GM19452 (cell line): ENCODE measurements around the gene NUDT13.

Experiments used
- ATAC-seq: cut with Tn5 transposase; IDR thresholded peaks from one replicate; pipeline ENCODE4 v1.9.1; 2021; ENCODE audit not compliant: unreplicated experiment

Gene NUDT13

DNA sequence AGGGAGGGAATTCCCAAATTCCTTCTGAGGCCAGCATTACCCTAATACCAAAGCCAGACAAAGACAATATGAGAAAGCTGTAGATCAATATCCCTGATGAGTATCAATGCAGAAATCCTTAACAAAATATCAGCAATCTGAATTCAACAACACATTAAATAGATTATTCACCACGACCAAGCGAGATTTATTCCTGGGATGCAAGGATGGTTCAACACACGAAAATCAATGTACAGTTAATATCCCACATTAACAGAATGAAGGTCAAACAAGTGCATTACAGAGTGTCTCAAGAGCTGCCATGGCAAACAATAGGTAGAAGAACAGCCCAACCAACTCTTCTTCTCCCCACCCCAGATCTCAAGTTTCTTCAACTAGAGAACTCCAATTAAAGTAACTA lies 51.4 kb downstream of the NUDT13 start:
- ATAC-seq, result no peak

DNA sequence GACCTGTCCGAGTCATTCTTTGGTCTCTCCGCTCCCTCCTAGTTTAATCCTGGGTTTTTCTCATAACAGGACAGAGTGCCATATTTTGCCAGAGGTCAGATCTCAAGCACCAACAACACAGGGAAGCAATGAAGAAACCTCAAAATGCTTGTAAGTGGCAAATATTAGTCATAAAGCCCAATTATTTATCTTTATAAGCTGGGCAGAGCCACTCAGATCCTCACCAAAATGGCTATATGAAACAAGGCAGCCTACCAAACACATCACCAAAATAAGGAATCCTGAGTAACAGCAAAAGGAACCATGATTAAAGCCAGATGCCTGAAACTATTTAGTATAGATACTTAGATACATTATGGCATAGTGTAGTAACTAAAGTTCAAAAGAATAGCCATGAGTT lies 52.8 kb downstream of the NUDT13 start:
- no peak for ATAC-seq

DNA sequence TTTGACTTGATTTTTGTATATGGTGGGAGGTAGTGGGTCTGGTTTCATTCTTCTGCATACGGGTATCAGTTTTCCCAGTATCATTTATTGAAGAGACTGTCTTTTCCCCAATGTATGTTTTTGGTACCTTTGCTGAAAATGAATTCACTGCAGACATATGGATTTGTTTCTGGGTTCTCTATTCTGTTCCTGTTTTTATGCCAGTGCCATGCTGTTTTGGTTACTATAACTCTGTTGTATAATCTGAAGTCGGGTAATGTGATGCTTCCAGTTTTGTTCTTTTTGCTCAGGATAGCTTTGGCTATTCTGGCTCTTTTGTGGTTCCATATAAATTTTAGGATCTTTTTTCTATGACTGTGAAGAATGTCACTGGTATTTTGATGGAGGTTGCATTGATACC lies 56.7 kb downstream of the NUDT13 start:
- ATAC-seq, result no peak

DNA sequence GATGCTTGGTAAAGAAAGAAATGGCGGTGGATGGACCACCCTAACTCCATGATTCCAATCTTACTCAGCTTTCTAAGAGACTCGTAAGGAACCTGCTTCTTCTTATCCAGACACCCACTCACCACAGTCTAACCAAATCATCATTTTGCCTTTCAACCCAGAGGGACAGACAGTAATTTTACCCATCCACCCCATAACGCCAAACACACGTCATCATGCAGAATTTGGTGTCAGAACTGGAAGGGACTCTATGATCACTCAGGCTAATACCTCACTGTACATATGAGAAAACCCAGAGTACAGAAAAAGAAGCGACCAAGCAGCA lies 57.2 kb downstream of the NUDT13 start:
- no peak for ATAC-seq

DNA sequence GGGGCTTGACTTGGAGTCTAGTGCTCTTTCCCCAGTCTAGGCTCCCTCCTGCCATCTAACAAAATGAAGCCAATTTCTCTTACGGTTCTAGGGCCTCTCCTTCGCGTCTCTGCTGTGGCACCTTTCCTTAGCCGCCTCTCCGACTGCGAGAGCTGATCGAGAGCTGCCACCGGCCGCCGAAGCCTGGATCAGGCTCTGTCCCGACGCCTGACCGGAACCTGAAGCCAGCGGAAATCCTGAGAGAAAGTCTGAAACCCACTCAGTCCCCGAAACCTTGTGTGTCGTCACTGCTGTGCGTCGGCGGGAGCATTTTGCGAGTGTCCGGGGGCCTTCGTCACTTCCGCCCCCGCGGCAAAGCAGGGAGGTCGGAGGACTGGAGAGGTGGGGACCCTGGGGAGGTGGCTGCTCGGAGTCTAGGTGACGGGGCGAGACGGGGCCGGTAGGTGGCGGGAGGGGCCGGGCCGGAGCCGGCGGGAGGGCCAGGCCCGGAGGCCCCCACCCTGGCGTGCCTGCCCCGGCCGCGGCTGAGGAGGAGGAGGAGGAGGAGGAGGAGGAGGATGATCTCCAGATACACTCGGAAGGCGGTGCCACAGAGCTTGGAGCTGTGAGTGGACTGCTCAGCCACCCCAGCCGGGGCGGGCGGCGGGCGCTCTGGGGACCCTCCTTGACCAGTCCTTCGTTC lies 57.7 kb downstream of the NUDT13 start, which contains the start of the genes ECD and FAM149B1:
ECD (minus strand) TSS at position 226 of the 682 bp plus-strand sequence. CDS start 4,071 bp downstream, outside the sequence.
FAM149B1 (plus strand) TSS at position 337 of the 682 bp plus-strand sequence; CDS start at position 558, 221 bp downstream.
- peak; percentile 87 for ATAC-seq

DNA sequence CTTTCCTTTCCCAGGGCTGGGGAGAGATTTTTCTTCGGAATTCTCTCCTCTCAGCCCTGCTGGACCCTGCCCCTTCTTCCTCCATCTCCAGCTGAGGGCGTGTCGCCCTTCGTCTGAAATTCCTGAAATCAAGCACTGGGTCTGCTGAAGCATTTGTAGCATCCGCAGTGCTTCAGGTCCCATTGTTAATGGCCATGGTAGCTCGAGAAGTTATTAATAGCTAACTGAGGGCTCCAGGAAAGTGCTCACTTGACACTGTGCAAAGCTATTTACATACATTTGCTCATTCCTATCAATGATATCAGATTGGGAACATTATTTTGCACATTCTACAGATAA lies 58.2 kb downstream of the NUDT13 start:
- ATAC-seq, result peak; percentile 32

DNA sequence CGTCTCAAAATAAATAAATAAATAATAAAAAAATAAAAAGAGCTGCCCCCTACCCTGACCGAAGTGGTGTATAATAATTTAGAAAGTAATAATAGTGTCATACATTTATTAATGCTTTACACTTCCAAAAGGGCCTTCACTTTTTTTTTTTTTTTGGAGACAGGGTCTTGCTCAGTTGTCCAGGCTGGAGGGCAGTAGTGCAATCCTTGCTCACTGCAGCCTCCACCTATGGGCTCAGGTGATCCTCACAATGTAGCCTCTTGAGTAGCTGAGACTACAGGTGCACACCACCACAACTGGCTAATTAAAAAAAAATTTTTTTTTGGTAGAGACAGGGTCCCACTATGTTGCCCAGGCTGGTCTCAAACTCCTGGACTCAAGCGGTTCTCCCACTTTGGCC lies 59.1 kb downstream of the NUDT13 start:
- no peak for ATAC-seq

DNA sequence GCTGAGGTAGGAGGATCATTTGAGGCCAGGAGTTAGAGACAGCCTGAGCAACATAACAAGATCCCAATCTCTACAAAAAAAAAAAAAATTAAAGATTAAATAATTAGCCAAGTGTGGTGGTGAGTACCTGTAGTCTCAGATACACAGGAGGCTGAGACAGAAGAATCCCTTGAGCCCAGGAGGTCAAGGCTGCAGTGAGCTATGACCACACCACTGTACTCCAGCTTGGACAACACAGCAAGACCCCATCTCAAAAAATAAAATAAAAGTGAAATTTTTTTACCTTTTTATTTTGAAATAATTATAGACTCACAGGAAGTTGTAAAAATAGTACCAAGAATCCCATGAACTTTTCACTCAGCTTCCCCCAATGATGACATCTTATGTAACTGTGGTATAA lies 62.6 kb downstream of the NUDT13 start:
- no peak for ATAC-seq

DNA sequence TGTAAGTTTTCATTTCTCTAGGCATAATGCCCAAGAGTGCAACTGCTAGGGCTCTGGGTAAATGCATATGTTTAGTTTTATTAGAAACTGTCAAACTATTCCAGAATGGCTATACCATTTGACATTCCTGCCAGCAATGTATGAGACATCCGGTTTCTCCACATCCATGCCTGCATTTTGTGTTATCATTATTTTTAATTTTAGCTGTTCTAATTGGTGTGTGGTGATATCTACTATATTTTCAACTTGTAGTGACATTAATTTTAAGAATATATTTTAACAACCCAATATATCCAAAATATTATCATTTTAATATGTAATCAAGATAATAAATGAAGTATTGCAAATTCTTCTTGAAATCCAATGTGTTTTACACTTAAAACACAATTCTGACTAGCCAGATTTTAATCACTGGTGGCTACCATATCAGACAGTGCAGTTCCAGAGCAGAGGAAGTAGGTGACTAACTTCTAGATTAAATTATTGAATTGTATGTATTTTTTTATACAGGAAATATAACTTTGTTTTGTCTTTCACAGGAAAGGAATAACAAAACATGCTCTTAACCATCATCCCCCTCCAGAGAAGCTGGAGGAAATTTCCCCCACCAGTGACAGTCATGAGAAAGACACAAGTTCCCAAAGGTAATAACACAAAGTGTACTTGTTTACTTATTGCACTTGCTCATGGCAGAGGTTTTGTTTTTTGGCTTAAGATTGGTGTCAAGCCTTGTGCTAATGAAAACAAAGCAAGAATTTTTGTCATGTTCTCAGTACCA lies 64.1 kb downstream of the NUDT13 start:
- no peak for ATAC-seq
